ENCODE results near the gene GLYATL2.

GLYATL2 gene, protein sequence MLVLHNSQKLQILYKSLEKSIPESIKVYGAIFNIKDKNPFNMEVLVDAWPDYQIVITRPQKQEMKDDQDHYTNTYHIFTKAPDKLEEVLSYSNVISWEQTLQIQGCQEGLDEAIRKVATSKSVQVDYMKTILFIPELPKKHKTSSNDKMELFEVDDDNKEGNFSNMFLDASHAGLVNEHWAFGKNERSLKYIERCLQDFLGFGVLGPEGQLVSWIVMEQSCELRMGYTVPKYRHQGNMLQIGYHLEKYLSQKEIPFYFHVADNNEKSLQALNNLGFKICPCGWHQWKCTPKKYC

GRCh38 chr11:58844361-58845005 lies at the start of gene GLYATL2:
Gene GLYATL2 (minus strand): TSS chr11:58844704. CDS start chr11:58839612, 5,092 bp downstream.
- Histone ChIP-seq H3K36me3 (ENCODE audit: control insufficient read depth, insufficient read depth, low read length) (no peaks in the 10 kb centered on the region), H3K9me3 (ENCODE audit: control insufficient read depth, insufficient read depth, low read length) (no peaks in the 10 kb centered on the region), H3K27me3 (ENCODE audit: control insufficient read depth, insufficient read depth, low read length) (no peaks in the 10 kb centered on the region), H3K9ac (ENCODE audit: low read depth, low read length) (no peak within 1 kb of the TSS), H3K4me3 (ENCODE audit: low read depth, low read length) (no peak within 1 kb of the TSS), H3K4me1 (ENCODE audit: control insufficient read depth, insufficient read depth, low read length) (no peaks in the 10 kb centered on the region)

- no peaks in the 10 kb centered on the region for H3K36me3 ChIP-seq (ENCODE audit: control insufficient read depth, insufficient read depth, low read length)
- peaks cover 2% of the 10 kb centered on the region for H3K4me1 ChIP-seq (ENCODE audit: control insufficient read depth, insufficient read depth, low read length)
- no peak overlapping the region for H3K9ac ChIP-seq (ENCODE audit: low read depth, low read length)
- H3K27me3 ChIP-seq (ENCODE audit: control insufficient read depth, insufficient read depth, low read length), result no peaks in the 10 kb centered on the region
- no peak overlapping the region for H3K4me3 ChIP-seq (ENCODE audit: low read depth, low read length)
- H3K9me3 ChIP-seq (ENCODE audit: control insufficient read depth, insufficient read depth, low read length), result no peaks in the 10 kb centered on the region
Observed at GRCh38 chr11:58893899-58894298, 49.4 kb upstream of the GLYATL2 start.

DNA sequence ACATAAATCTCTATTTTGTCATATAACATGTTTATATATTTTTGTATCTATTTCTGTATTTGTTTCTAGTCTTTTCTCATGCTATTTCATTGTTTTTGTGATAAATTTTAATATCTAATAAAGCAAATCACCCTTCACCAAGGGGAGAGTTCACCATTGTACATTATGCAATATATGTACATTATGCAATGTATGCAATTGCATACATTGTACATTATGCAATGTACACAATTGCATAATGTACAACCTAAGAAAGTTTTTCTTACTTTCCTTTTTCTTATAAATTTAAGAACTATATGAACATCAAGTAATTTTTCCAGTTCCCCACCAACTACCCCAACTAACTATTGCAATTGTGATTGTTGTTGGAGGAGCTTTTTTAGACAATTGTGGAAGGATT lies 44.1 kb upstream of the GLYATL2 start:
- Histone ChIP-seq H3K9ac (ENCODE audit: low read depth, low read length) (no peak overlapping the region), H3K4me1 (ENCODE audit: control insufficient read depth, insufficient read depth, low read length) (no peaks in the 10 kb centered on the region)

GRCh38 chr11:58887452-58887851 lies 42.9 kb upstream of the GLYATL2 start:
- Histone ChIP-seq H3K9ac (ENCODE audit: low read depth, low read length) (no peak overlapping the region), H3K27me3 (ENCODE audit: control insufficient read depth, insufficient read depth, low read length) (no peaks in the 10 kb centered on the region), H3K4me3 (ENCODE audit: low read depth, low read length) (no peak overlapping the region), H3K9me3 (ENCODE audit: control insufficient read depth, insufficient read depth, low read length) (no peaks in the 10 kb centered on the region), H3K36me3 (ENCODE audit: control insufficient read depth, insufficient read depth, low read length) (no peaks in the 10 kb centered on the region), H3K4me1 (ENCODE audit: control insufficient read depth, insufficient read depth, low read length) (no peaks in the 10 kb centered on the region)

More for the DNA sequence above, 44.1 kb upstream of the GLYATL2 start:
- no peaks in the 10 kb centered on the region for H3K9me3 ChIP-seq (ENCODE audit: control insufficient read depth, insufficient read depth, low read length)
- no peaks in the 10 kb centered on the region for H3K36me3 ChIP-seq (ENCODE audit: control insufficient read depth, insufficient read depth, low read length)
- no peak overlapping the region for H3K4me3 ChIP-seq (ENCODE audit: low read depth, low read length)
- no peaks in the 10 kb centered on the region for H3K27me3 ChIP-seq (ENCODE audit: control insufficient read depth, insufficient read depth, low read length)

GRCh38 chr11:58880625-58881024 lies 36.1 kb upstream of the GLYATL2 start:
- H3K36me3 ChIP-seq (ENCODE audit: control insufficient read depth, insufficient read depth, low read length), result no peaks in the 10 kb centered on the region
- no peaks in the 10 kb centered on the region for H3K9me3 ChIP-seq (ENCODE audit: control insufficient read depth, insufficient read depth, low read length)
- H3K4me1 ChIP-seq (ENCODE audit: control insufficient read depth, insufficient read depth, low read length), result no peaks in the 10 kb centered on the region
- no peaks in the 10 kb centered on the region for H3K27me3 ChIP-seq (ENCODE audit: control insufficient read depth, insufficient read depth, low read length)
- no peak overlapping the region for H3K4me3 ChIP-seq (ENCODE audit: low read depth, low read length)
- no peak overlapping the region for H3K9ac ChIP-seq (ENCODE audit: low read depth, low read length)

GRCh38 chr11:58880166-58880565 lies 35.7 kb upstream of the GLYATL2 start:
- no peak overlapping the region for H3K4me3 ChIP-seq (ENCODE audit: low read depth, low read length)
- no peaks in the 10 kb centered on the region for H3K4me1 ChIP-seq (ENCODE audit: control insufficient read depth, insufficient read depth, low read length)
- H3K9ac ChIP-seq (ENCODE audit: low read depth, low read length), result no peak overlapping the region
- H3K9me3 ChIP-seq (ENCODE audit: control insufficient read depth, insufficient read depth, low read length), result no peaks in the 10 kb centered on the region
- no peaks in the 10 kb centered on the region for H3K27me3 ChIP-seq (ENCODE audit: control insufficient read depth, insufficient read depth, low read length)
- no peaks in the 10 kb centered on the region for H3K36me3 ChIP-seq (ENCODE audit: control insufficient read depth, insufficient read depth, low read length)

DNA sequence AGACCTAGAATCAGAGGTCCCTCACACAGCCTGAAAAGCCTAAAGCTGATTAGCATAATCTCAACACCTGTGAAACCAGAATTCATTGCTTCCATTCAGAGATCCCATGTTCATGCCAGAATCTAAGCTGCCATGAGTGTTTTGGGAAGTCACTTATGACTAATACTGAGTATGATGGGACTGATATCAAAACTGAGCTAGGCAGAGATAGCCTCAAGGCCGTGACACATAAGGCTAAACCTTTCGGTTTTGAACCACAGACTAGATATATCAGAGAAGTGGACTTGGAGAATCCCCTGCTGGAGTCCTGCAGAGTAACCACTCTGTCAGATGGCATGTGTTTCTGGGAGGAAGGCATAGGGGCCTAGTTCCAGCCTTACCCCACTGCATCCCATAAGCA lies 23.1 kb upstream of the GLYATL2 start:
- Histone ChIP-seq H3K36me3 (ENCODE audit: control insufficient read depth, insufficient read depth, low read length) (no peaks in the 10 kb centered on the region), H3K4me3 (ENCODE audit: low read depth, low read length) (no peak overlapping the region), H3K27me3 (ENCODE audit: control insufficient read depth, insufficient read depth, low read length) (no peaks in the 10 kb centered on the region), H3K4me1 (ENCODE audit: control insufficient read depth, insufficient read depth, low read length) (no peaks in the 10 kb centered on the region), H3K9me3 (ENCODE audit: control insufficient read depth, insufficient read depth, low read length) (peaks cover 13% of the 10 kb centered on the region), H3K9ac (ENCODE audit: low read depth, low read length) (no peak overlapping the region)

DNA sequence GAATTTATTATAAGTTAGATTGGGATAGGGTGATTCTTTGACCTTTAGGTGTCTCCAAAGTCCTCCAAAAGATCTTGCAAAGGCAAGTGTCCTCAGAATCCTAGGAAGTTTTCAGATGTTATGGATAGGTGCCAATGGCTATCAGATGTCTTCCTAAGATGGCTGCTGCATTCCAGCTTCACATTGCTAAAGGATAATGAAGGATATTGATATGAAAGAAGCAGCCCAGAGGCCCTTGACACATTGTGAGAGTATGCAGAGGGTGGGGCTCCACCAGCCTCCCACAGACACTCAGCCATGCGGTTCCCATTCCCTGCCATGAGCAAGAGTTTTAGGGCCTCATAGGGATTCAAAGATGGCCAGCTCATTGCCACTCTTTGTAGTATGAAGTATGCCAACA lies 22.3 kb upstream of the GLYATL2 start:
- H3K9me3 ChIP-seq (ENCODE audit: control insufficient read depth, insufficient read depth, low read length), result peaks cover 13% of the 10 kb centered on the region
- H3K27me3 ChIP-seq (ENCODE audit: control insufficient read depth, insufficient read depth, low read length), result no peaks in the 10 kb centered on the region
- no peak overlapping the region for H3K9ac ChIP-seq (ENCODE audit: low read depth, low read length)
- H3K36me3 ChIP-seq (ENCODE audit: control insufficient read depth, insufficient read depth, low read length), result no peaks in the 10 kb centered on the region
- no peaks in the 10 kb centered on the region for H3K4me1 ChIP-seq (ENCODE audit: control insufficient read depth, insufficient read depth, low read length)
- H3K4me3 ChIP-seq (ENCODE audit: low read depth, low read length), result no peak overlapping the region

- no peaks in the 10 kb centered on the region for H3K36me3 ChIP-seq (ENCODE audit: control insufficient read depth, insufficient read depth, low read length)
Observed at GRCh38 chr11:58864335-58864734, 19.8 kb upstream of the GLYATL2 start.

DNA sequence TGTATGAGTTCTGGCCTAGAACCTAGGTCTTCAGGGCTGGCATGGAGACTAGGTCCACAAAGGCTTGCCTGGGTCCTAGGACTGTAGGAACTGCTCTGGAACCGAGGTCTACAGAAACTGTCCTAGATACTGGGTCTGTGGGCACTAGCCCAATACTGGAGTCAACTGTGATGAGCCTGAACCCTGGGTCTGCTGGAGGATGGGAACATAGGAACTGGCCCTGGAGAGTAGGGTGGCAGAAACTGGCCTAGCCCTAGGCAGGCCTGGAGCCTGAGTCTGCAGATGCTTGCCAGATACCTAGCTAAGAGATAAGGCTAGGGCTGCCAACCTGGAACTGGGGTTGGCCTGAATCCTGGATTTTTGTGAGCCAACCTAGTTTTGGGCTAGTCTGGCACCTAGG lies 19.2 kb upstream of the GLYATL2 start:
- peaks cover 13% of the 10 kb centered on the region for H3K9me3 ChIP-seq (ENCODE audit: control insufficient read depth, insufficient read depth, low read length)
- H3K27me3 ChIP-seq (ENCODE audit: control insufficient read depth, insufficient read depth, low read length), result no peaks in the 10 kb centered on the region
- no peak overlapping the region for H3K9ac ChIP-seq (ENCODE audit: low read depth, low read length)
- no peaks in the 10 kb centered on the region for H3K4me1 ChIP-seq (ENCODE audit: control insufficient read depth, insufficient read depth, low read length)
- no peaks in the 10 kb centered on the region for H3K36me3 ChIP-seq (ENCODE audit: control insufficient read depth, insufficient read depth, low read length)
- H3K4me3 ChIP-seq (ENCODE audit: low read depth, low read length), result no peak overlapping the region

More at GRCh38 chr11:58864335-58864734, 19.8 kb upstream of the GLYATL2 start:
- no peak overlapping the region for H3K9ac ChIP-seq (ENCODE audit: low read depth, low read length)
- H3K4me1 ChIP-seq (ENCODE audit: control insufficient read depth, insufficient read depth, low read length), result no peaks in the 10 kb centered on the region
- no peaks in the 10 kb centered on the region for H3K27me3 ChIP-seq (ENCODE audit: control insufficient read depth, insufficient read depth, low read length)
- H3K9me3 ChIP-seq (ENCODE audit: control insufficient read depth, insufficient read depth, low read length), result peaks cover 13% of the 10 kb centered on the region
- H3K4me3 ChIP-seq (ENCODE audit: low read depth, low read length), result no peak overlapping the region

- Histone ChIP-seq H3K9ac (ENCODE audit: low read depth, low read length) (no peak overlapping the region), H3K4me3 (ENCODE audit: low read depth, low read length) (no peak overlapping the region), H3K4me1 (ENCODE audit: control insufficient read depth, insufficient read depth, low read length) (no peaks in the 10 kb centered on the region), H3K27me3 (ENCODE audit: control insufficient read depth, insufficient read depth, low read length) (no peaks in the 10 kb centered on the region), H3K36me3 (ENCODE audit: control insufficient read depth, insufficient read depth, low read length) (no peaks in the 10 kb centered on the region), H3K9me3 (ENCODE audit: control insufficient read depth, insufficient read depth, low read length) (peaks cover 13% of the 10 kb centered on the region)
Observed at GRCh38 chr11:58861533-58861932, 17.0 kb upstream of the GLYATL2 start.

DNA sequence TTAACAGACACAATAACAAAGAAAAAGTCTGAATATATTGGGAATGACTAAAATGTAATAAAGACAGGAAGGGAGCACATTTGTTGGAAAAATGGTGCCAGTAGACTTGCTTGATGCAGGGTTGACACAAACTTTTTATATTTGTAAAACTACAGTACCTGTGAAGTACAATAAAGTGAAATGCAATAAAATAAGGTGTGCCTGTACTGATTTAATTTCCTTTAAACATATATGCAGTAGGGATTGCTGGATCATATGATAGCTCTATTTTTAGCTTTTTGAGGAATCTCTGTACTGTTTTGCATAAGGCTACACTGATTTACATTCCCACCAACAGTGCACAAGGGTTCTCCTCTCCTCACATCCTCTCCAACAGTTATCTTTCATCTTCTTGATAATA lies 12.3 kb upstream of the GLYATL2 start:
- H3K36me3 ChIP-seq (ENCODE audit: control insufficient read depth, insufficient read depth, low read length), result no peaks in the 10 kb centered on the region
- no peak overlapping the region for H3K4me3 ChIP-seq (ENCODE audit: low read depth, low read length)
- no peaks in the 10 kb centered on the region for H3K9me3 ChIP-seq (ENCODE audit: control insufficient read depth, insufficient read depth, low read length)
- no peak overlapping the region for H3K9ac ChIP-seq (ENCODE audit: low read depth, low read length)
- H3K27me3 ChIP-seq (ENCODE audit: control insufficient read depth, insufficient read depth, low read length), result no peaks in the 10 kb centered on the region
- H3K4me1 ChIP-seq (ENCODE audit: control insufficient read depth, insufficient read depth, low read length), result no peaks in the 10 kb centered on the region

Data from iPS-15b (cell line).